Measurements from ENCODE around the gene MYL12A.

GRCh38 chr18:3207565-3207964, 40.0 kb upstream of the MYL12A start:
- TF ChIP-seq, protein P1, sequence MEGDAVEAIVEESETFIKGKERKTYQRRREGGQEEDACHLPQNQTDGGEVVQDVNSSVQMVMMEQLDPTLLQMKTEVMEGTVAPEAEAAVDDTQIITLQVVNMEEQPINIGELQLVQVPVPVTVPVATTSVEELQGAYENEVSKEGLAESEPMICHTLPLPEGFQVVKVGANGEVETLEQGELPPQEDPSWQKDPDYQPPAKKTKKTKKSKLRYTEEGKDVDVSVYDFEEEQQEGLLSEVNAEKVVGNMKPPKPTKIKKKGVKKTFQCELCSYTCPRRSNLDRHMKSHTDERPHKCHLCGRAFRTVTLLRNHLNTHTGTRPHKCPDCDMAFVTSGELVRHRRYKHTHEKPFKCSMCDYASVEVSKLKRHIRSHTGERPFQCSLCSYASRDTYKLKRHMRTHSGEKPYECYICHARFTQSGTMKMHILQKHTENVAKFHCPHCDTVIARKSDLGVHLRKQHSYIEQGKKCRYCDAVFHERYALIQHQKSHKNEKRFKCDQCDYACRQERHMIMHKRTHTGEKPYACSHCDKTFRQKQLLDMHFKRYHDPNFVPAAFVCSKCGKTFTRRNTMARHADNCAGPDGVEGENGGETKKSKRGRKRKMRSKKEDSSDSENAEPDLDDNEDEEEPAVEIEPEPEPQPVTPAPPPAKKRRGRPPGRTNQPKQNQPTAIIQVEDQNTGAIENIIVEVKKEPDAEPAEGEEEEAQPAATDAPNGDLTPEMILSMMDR (conservative IDR thresholded peaks at IDR 0.05) = no peak
- TF ChIP-seq ZFX (IDR thresholded peaks at IDR 0.05) = no peak
